CD4-positive, alpha-beta T cell treated with Interferon gamma for 1 hour (primary cell): ENCODE measurements around the gene GPER1.
"Not testable (repeated sequence)": the region's sequence is repeated elsewhere in the genome, so short reads cannot be mapped to it uniquely, and the experiment has no call there.

ENCODE experiments used
- DNase-seq: peaks from one replicate; pipeline ENCODE4 v3.0.0-alpha.2; 2020

The GPER1 gene

DNA sequence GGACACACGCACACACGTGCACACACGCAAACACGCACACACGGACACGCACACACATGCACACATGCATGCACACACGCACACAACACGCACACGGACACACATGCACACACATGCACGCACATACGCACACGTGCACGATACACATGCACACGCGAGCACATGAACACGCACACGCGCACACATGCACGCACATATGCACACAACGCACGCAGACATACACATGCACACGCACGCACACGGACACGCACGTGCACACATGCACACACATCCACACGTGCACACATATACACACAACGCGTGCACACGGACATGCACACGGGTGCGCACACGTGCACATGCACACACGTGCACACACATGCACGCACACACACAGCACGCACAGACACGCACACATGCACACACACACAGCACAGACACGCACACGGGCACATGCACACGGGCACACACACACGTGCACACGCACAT, 17.3 kb upstream of the GPER1 start:
- no peak for DNase-seq

- no peak for DNase-seq
Measured at GRCh38 chr7:1071731-1072254, 16.1 kb upstream of the GPER1 start.

GRCh38 chr7:1073142-1073977, 14.6 kb upstream of the GPER1 start:
- no peak for DNase-seq

DNA sequence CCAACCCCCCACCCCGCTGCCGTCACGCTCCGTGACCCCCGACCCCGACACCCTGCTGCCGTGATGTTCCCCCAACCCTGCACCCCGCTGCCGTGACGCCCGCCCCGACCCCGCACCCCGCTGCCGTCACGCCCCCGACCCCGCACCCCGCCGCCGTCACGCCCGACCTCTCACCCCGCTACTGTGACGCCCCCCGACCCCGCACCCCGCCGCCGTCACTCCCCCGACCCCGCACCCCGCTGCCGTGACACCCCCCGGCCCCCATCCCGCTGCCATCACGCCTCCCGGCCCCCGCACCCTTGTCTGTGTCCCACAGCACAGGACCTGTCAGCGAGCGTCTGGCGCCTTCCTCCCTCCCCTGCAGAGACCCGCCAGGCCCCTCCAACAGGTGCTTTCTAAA, 13.9 kb upstream of the GPER1 start:
- DNase-seq = not testable (repeated sequence)

GRCh38 chr7:1074593-1075431, 13.1 kb upstream of the GPER1 start:
- DNase-seq = no peak

GRCh38 chr7:1076184-1077072, 11.5 kb upstream of the GPER1 start:
- no peak for DNase-seq

DNA sequence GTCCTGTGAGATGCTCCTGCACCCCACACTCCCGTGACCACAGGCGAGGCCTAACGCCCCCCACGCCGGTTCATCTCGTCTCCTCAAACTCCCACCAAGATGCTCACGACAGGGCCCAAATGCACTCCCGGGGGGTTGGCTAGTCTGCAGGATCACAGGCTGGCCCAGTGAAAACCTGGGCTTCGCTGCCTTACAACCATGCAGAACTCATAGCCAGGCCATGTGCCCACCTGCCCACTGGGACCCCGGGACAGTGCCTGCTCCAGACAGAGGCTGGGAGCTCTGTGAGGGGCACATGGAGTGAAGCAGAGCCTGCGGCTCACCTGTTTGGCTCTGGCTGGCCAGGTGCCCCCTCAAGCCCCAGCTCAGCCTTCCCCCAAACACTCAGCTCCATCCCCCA, 9.4 kb upstream of the GPER1 start:
- DNase-seq = no peak

DNA sequence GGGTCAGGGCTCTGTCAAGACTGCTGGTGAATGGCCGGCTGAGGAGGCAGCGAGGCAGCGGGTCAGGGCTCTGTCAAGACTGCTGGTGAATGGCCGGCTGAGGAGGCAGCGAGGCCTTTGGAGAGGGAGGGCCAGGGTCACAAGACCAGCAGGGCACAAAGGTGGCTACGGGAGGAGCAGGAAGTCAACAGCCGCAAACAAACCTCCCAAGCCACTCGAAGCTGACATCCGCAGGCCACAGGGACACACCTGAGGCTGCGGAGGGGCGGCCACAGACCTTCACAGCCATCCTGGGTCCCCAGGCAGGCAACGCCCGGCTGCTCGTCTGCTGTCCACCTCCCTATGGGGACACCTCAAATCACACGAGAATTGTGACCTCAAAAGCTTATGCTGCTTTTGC, 8.9 kb upstream of the GPER1 start:
- no peak for DNase-seq

DNA sequence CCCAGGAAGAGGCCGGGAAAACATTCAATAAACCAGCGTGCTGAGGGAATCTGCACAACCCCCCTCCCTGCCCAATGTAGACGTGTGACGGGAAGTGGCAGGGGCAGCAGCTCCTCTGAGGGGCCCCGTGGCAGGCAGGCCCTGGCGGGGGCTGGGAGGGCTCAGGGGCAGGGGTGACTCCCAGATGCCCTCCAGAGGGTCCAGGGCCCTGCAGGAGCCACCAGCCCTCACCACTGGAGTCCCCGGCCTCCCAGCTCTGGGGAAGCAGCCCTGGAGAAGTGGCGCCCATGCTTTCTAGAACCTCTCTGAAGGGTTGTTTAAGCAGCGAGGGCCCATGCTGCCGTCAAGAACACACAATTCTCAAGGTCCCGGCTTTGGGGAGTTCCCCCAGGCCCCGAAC, 8.4 kb upstream of the GPER1 start:
- no peak for DNase-seq

GRCh38 chr7:1080252-1080920, 7.5 kb upstream of the GPER1 start:
- no peak for DNase-seq

DNA sequence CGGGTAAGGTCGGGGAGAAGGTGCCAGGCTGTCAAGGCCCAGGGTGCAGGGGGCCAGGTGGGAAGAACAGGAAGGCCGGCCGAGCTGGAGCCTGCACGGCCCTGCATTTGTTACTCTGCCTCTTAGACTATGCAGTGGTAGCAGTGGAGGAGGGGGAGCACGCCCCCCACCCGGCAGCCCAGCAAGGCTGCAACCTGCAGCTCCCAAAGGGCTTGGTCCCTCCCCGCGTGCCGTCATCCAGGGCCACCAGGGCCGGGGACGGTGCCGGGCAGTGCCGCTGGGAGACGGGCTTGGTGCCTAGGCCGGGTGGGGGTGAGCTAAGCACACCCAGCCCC, 7.0 kb upstream of the GPER1 start:
- no peak for DNase-seq

DNA sequence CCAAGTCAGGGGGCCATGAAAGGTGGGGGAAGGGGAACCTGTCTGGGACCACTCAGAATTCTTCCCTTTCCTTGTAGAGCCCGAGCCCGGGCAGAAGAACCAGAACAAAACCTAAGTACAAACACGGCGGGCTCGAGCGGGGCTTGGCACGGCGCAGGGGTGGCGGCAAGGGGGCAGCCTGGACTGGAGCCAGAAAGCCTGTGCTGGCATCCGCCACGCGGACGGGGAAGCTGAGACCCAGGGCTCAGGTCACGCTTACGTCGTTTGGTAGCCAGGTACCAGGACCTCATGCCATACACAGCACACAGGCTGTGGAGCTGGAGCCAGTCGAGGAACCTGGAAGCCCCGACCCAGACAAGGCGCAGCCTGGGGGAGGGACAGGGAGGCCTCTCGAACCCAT, 6.6 kb upstream of the GPER1 start:
- DNase-seq = no peak

DNA sequence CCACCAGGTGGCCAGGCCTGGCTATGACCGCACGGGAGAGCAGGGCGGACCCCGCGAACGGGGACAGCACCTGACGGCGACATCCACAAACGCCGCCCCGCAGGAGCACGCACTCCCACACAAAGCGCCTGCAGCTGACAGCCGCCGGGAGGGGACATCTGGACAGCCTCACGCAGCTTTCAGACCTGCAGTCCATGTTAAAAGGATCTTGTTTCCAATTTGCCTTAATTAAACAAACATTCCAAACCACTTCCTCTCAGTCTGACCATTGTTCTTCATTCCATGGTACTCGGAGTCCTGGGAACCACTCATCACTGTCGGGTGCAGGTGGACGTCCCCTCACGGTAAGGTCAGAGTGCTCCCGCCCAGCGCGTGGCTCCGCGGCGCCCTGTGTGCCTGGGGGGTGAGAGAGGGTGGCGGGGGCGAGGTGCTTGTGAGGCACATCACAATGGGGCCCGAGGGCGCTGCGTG, 5.9 kb upstream of the GPER1 start:
- no peak for DNase-seq

DNA sequence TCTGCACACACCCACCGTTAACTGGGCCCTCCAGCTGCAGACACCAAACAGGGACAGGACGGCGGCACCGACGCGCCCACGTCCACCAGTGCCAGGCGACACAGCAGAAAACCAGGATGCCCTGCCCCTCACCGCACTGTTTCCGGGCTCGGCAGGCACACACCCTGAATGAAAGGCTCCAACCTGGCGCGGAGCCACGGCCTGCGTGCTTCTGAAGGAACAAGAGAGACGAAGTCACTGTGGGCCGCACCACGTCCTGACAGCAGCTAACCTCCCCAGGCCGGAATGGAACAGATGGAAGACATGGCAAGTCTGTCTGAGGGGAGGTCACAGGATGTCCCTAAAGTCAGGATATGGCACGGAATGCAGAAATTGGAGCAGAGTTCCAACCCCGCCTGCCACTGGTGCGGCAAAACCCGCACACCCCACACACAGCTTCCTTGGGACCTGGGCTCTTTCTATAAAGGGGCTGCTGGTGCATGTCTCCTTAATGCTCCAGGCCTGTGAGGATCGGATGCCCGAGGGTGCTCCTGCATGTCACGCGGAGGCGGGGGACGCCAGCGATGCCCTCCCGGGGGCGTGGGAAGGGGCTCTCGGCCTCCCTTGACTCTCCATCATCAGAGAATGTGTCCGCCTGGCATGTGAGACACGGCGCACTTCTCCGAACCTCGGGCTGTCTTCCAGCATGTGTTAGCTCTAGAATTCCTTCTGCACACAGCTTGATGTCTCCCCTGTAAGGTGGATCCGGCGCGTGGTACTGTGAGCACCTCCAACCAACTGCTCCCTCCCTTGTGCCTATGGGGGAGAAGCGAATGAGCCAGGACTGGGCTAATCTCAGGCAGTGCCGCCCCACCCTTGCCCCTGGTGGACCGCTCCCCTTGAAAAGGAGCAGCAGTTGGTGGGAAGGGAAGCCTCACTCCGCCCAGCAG, 3.9 kb upstream of the GPER1 start:
- DNase-seq = no peak

DNA sequence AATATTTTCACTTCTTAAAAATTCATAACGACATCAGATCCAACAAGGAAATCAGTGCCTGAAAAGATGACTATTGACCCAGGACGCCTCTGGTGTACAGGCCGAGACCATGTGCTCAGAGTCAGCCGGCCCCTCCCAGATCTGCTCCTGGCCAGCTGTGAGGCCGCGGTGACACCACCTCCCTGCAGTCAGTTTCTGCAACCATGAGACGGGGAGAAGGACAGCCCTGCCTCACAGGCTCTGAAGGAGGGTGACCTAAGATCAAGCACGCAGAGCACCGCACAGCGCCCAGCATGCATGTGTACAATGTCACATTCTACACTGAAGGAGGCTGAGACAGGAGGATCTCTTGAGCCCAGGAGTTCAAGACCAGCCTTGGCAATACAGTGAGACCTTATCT, 2.6 kb upstream of the GPER1 start:
- DNase-seq = no peak

- DNase-seq = no peak
Measured at GRCh38 chr7:1085910-1086421, 1.9 kb upstream of the GPER1 start.

GRCh38 chr7:1086588-1087464, 1.1 kb upstream of the GPER1 start:
- DNase-seq = peak; percentile 81

- no peak for DNase-seq
Measured at GRCh38 chr7:1087465-1087814, 473 bp upstream of the GPER1 start.

DNA sequence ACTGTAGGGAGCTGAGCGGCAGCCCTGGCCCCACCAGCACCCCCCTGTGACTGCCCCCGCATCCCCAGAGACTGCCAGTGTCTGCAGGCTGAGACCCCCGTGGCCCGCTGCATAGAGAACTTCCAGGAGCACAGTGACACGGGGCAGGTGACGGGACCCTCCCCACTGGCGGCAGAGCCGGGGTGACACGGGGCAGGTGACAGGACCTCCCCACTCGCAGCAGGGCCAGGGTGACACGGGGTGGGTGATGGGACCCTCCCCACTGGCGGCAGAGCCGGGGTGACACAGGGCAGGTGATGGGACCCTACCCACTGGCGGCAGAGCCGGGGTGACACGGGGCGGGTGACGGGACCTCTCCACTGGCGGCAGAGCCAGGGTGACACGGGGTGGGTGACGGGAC, 2.3 kb downstream of the GPER1 start:
- no peak for DNase-seq
